Hematopoietic multipotent progenitor cell treated with erythropoietin and hydrocortisone succinate and interleukin-3 and kit ligand, for 6 days (in vitro differentiated cells): Measurements from ENCODE around the gene PI3.

Experiments
- DNase-seq: peaks from one replicate; pipeline ENCODE4 v3.0.0-alpha.2; 2015

Gene PI3

DNA sequence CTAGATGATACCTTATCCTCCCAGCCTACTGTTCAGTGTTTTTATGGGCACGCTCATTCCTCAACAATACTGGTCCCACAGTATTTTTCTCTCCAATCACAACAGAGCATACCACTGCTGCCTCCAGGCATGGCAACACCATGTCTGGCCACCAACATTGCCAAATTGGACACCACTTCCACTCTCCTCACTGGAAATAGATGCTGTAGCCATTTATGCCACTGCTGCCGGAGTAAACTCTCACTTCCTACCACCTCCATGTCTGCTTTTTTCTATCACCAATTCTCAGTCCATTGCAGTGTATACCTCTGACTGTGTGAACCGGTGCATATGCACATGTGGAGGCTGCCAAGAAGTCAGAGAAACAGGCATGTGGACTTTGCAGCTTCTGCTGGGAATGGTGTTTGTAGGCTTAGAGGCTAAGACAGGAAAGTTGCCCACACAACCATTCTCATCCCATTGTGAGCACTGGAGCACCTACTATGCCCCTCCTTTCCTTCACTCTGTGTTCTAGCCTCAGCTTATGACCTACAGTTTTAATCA lies 14.4 kb downstream of the PI3 start:
- DNase-seq, result no peak

DNA sequence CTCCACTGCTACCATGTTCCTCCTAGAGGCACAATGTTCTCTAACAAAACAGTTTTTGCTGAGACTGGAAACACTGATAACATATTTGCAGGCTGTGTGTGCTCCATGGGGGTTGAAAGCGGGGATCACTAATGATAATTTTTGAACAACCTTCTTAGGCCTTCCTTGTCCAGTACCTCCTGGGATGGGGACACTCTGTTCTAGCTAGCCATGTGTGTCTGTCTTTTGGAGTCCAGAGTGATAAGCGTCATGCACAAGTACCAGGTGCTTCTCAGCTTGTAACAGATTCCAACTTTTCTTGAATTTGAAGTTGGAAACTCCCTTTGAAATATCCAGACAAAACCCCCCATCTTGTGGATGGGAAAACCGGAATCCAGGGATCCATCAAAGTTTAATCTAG lies 15.2 kb downstream of the PI3 start:
- no peak for DNase-seq

DNA sequence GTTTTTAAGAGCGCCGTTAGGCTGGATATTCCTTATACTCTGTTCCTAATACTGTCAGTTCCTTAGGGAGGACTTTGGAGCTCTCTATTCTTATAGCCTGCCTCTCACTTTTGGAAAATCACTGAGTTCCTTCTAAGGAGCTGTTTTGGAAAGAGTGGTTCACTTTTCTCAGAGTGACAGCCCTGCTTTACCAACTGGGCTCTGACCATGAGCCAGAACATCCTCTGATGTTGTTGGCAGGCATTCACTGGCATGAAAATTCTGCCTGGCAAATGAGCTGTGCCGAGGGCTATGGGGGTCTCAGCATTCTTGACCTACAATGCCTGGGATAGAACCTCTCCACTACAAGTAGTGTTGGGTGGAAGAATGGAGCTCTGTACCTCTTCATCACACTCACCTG lies 17.2 kb downstream of the PI3 start:
- no peak for DNase-seq

DNA sequence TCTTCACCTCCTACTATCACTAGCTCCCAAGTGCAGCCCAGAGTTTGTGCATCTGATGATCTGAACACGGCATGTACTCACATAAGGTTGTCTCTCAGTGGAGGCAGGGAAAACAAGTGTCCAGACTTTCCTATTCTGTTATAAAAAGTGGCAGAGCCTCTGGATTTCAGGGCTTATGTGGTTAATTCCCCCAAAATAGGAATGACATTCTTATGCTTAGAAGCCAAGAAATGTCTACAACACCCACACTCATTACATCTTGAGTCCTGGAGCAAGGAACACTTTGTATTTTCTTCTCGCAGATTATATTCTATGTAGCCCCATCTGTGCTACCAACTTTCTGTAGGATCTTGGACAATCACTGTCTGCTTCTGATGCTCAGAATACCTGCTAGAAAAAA lies 18.6 kb downstream of the PI3 start:
- no peak for DNase-seq

DNA sequence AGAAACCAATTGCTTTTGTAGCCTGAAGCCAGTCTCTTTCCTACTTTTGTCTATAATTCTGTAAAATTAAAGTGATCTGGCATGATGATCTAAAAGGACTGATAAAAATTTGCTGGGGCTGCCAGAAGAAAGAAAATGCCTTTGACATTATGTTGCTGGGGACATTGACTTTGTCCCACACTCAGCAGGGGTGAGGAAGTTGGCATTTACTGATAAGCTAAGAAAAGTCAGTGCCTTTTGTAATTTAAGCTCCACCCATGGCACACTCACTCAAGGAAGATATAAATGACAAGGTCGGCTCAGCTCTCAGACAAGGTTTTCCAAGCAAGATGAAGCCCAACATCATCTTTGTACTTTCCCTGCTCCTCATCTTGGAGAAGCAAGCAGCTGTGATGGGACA lies 32.0 kb downstream of the PI3 start, which contains the start of gene SEMG1:
SEMG1 (plus strand) TSS at position 309 of the 400 bp plus-strand sequence; CDS start at position 330, 21 bp downstream.
- DNase-seq, result peak; percentile 49

DNA sequence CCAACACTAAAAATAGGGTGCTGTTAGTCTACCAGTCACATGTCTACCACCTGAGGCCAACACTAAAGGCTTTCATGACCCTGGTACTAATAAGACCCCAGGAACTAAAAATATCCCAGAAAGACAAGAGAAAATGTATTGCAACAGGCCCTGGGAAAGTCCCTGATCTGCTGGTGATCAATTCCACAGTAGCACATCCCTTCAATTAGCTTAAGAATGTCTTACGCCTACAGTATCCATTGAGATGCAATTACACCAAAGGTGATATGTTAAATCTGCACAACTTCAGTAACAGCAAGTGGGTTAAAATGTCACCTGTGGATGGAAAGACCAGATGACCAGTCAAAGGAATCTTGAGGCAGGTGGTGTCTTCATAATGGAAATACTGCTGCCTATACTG lies 35.2 kb downstream of the PI3 start:
- DNase-seq, result no peak

DNA sequence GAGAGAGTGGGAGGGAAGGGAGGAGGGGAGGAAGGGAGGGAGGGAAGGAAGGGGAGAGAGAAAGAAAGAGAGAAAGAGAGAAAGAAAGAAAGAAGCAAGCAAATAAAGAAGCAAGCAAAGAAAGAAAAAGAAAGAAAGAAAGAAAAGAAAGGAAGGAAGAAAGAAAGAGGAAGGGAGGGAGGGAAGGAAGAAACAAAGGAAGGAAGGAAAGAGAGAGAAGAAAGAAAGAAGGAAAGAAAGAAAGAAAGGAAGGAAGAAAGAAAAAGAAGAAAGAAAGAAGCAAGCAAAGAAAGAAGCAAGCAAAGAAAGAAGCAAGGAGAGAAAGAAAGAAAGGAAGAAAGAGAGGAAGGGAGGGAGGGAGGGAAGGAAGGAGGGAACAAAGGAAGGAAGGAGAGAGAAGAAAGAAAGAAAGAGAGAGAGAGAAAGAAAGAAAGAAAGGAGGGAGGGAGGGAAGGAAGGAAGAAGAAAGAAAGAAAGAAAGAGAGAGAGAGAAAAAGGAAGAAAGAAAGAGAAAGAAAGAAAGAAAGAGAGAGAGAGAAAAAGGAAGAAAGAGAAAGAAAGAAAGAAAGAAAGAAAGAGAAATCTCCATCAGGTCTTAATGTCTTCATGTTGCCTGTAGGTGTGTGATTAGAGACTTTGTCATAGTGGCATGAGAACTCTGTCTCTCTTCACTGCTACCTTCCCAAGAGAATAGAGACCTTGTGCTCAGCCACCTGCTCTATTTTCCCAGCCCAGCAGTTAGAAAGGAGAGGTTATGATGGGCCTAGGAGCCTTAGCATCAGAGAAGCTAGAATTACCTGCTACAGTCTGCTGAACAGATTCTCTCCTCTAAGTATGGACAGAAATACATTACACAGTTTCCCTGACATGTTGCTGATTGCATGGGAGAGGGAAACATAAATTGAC lies 37.1 kb downstream of the PI3 start:
- no peak for DNase-seq

DNA sequence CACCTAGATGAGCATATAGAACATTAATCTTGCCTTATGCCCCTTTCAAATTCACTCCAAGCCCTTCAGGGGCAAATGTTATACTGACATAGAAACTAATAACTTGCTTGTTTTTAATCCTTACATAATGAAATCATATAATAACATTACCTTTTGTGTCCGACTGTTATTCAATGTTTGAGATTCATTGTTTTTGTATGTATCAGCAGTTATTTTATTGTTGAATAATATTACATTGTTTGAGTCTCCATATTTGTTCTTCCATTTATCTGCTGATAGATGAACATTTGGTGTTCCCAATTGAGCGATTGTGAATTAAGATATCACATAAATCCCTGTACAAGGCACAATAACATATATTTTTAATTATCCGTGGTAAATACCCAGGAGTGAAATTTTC lies 38.1 kb downstream of the PI3 start:
- DNase-seq, result no peak

DNA sequence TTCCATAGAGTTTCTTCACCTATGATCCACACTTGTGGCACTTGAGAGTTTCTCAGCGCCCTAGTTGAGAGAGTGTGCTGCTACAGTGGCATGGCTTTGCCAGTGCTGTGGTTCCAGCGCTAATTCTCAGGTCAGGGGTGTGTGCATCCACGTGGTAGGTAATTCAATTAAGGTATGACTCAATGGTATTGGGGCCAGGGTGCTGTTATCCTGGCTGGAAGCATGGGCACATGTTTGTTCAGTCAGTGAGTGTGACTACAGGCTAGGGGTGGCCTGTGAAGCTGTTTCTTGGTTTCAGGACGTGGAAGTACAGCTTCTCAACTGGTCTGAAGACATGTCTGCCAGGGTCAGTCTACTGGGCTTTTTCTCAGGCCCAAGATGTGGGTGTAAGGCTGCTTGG lies 43.4 kb downstream of the PI3 start:
- DNase-seq, result no peak

DNA sequence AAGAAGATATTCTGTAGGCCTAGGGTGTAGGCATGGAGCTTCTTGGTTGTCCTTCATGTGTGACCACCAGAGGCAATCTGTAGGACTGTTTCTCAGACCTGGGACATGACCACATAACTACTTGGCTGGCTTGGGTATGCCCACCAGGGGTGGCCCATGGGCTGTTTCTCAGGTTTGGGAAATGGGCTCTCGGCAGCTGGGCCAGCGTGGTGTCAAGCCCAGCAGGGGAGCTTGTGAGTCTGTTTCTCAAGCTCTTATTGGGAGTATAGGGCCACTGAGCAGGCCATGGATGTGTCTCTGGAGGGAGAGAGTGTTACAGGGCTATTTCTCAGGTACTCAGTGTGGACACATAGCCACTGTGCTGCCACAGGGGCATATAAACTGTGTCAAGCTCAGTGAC lies 43.9 kb downstream of the PI3 start:
- DNase-seq, result no peak

DNA sequence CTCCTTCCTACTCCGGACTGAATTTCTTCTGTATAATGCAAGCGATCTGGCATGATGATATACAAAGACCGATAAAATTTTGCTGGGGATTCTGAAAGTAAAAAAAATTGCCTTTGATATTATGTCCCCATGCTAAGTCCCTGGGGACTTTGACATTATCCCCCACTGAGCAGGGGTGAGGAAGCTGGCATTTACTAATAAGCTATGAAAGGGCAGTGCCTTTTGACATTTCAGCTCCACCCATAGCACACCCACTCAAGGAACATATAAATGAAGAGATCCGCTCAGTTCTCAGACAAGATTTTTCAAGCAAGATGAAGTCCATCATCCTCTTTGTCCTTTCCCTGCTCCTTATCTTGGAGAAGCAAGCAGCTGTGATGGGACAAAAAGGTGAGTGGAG lies 46.4 kb downstream of the PI3 start, which contains the start of gene SEMG2:
SEMG2 (plus strand) TSS at position 298 of the 400 bp plus-strand sequence; CDS start at position 315, 17 bp downstream.
- DNase-seq, result no peak

DNA sequence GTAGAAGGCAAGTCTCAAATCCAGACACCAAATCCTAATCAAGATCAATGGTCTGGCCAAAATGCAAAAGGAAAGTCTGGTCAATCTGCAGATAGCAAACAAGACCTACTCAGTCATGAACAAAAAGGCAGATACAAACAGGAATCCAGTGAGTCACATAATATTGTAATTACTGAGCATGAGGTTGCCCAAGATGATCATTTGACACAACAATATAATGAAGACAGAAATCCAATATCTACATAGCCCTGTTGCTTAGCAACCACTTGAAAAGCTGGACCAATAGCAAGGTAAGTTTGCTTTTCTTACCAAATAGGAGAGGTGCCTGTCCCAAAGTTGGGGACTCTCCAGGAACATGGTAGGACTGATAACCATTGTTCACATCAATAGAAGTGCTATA lies 48.4 kb downstream of the PI3 start:
- DNase-seq, result no peak
